Stromal cell of bone marrow (primary cell): ENCODE data around the gene CEP120.
"Not testable (repeated sequence)": the region's sequence is repeated elsewhere in the genome, so short reads cannot be mapped to it uniquely, and the experiment has no call there.

Source experiments
- DNase-seq: peaks from one replicate; pipeline ENCODE4 v3.0.0-alpha.2; 2012; ENCODE audit warnings: low read depth

Gene CEP120

GRCh38 chr5:123387313-123387712, 35.9 kb downstream of the CEP120 start:
- DNase-seq: no peak

GRCh38 chr5:123382252-123382651, 41.0 kb downstream of the CEP120 start:
- no peak for DNase-seq

GRCh38 chr5:123371575-123372179, 51.5 kb downstream of the CEP120 start:
- no peak for DNase-seq

- no peak for DNase-seq
Measured at GRCh38 chr5:123369371-123369968, 53.7 kb downstream of the CEP120 start.

GRCh38 chr5:123367739-123368138, 55.5 kb downstream of the CEP120 start:
- peak; percentile 9 for DNase-seq

- DNase-seq: no peak
Measured at GRCh38 chr5:123365156-123365555, 58.0 kb downstream of the CEP120 start.

- no peak for DNase-seq
Measured at GRCh38 chr5:123364441-123365155, 58.6 kb downstream of the CEP120 start.

- no peak for DNase-seq
Measured at GRCh38 chr5:123360910-123361309, 62.3 kb downstream of the CEP120 start.

GRCh38 chr5:123360201-123360571, 63.0 kb downstream of the CEP120 start:
- DNase-seq: no peak

- DNase-seq: peak; percentile 13
Measured at GRCh38 chr5:123359454-123360200, 63.6 kb downstream of the CEP120 start.

GRCh38 chr5:123358751-123359150, 64.5 kb downstream of the CEP120 start:
- no peak for DNase-seq

- no peak for DNase-seq
Measured at GRCh38 chr5:123358304-123358703, 64.9 kb downstream of the CEP120 start.

- DNase-seq: no peak
Measured at GRCh38 chr5:123351820-123352219, 71.4 kb downstream of the CEP120 start.

GRCh38 chr5:123351240-123351639, 72.0 kb downstream of the CEP120 start:
- DNase-seq: no peak

- no peak for DNase-seq
Measured at GRCh38 chr5:123350742-123351141, 72.5 kb downstream of the CEP120 start.

- peak; percentile 28 for DNase-seq
Measured at GRCh38 chr5:123344816-123345426, 78.3 kb downstream of the CEP120 start.

GRCh38 chr5:123340928-123341327, 82.3 kb downstream of the CEP120 start:
- DNase-seq: no peak

- DNase-seq: not testable (repeated sequence)
Measured at GRCh38 chr5:123308377-123308776, 114.8 kb downstream of the CEP120 start.

- DNase-seq: no peak
Measured at GRCh38 chr5:123305751-123306150, 117.5 kb downstream of the CEP120 start.

- DNase-seq: no peak
Measured at GRCh38 chr5:123304777-123305316, 118.4 kb downstream of the CEP120 start.

- DNase-seq: no peak
Measured at GRCh38 chr5:123303802-123304201, 119.4 kb downstream of the CEP120 start.

- no peak for DNase-seq
Measured at GRCh38 chr5:123300266-123300665, 122.9 kb downstream of the CEP120 start.
